HS-5 (cell line): ENCODE results near the gene POM121C.
"Not testable (repeated sequence)": the region's sequence is repeated elsewhere in the genome, so short reads cannot be mapped to it uniquely, and the experiment has no call there.

Source experiments
- DNase-seq: peaks from one replicate; pipeline ENCODE4 v3.0.0-alpha.2; 2012; ENCODE audit warnings: low read depth

Gene POM121C

DNA sequence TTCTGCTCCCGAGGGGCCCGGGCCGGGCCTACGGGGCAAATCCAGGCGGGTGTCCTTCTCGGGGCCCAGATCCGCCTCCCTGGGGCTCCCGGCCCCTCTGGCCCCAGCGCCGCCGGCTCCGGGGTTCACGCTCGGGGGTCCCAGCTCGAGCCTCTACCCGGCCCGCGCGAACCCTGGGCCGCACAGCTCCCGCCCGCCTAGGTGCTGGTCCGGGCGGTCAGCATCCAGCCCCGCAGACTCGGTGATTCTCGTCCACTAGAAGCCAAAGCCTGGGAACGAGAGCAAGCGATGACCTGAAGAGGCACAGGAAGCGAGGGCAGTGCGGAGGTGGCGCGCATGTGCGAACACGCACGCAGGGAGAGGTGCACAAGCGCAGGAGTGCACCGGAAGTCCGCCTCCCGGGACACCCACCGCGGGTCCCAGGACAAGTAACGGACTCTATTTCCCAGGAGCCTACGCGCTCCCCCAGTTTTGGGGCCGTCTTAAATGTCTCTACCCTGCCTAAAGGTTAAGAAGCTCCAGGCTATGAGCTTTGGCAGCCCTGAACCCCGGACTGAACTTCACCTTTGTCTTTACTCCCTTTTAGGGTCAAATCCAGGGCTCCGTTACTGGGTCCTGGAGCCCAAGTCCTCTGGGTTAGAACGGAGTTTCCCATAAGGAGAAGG is at the start of gene POM121C:
Gene POM121C, minus strand, starts transcription at position 321 of the 665 bp plus-strand sequence. CDS start 44,803 bp downstream, outside the sequence.
- peak; percentile 40 for DNase-seq

DNA sequence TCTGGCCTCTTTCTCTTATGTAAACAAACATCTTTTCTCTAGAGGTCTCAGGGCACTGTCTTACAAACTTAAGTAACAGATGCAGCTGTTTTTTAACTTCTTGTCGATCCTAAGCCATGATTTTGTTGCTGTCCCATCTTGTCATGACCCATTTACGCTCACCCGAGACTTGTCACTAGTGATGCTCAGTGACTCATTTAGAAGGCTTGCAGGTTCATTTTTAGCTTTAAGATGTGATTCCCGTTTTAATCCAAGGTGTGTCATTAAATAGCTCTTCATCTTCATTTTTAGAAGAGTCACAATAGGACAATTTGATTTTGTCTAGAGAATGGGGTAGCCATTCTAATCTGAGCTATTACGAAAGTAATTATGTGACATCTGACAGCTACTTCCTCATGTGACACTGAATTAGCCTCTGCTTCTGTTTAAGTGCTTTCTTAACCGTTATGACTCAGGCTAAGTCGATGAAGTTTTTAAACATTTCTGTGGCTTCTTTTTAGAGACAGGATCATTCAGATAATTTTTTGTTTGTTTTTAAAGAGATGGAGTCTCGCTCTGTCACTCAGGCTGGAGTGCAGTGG is 48.7 kb upstream of the POM121C start:
- DNase-seq, result peak; percentile 25

DNA sequence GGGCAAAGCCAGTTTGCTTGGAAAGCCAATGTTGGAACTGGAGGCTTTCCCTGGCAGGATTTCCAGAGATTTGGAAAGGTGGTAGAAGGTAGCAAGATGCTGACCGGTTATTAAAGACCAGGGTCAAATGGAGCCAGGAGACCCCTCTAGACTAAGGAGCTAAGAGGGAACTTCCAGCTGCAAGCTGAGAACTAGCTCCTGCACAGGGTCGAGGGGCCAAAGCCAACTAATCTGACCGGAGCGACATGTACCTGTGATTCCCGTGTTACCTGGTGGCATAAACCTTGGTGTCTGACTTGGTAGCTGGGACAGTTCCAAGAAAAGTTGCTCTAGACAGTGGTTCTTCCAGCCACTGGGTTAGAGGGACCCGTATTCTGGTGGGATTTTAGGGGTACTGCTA is 47.8 kb upstream of the POM121C start:
- DNase-seq, result no peak

DNA sequence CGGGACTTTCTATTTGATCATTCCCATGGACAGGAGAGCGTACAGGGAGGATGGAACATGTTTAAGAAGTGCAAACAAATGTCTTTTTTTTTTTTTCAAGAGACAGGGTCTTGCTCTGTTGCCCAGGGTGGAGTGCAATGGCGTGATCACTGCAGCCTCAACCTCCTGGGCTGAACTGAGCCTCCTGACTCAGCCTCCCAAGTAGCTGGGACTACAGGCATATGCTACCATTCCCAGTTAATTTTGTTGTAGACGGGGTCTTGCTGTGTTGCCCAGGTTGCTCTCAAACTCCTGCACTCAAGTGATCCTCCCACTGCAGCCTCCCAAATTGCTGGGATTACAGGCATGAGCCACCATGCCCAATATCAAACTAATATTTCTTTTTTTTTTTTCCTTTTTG is 46.5 kb upstream of the POM121C start:
- DNase-seq, result no peak

DNA sequence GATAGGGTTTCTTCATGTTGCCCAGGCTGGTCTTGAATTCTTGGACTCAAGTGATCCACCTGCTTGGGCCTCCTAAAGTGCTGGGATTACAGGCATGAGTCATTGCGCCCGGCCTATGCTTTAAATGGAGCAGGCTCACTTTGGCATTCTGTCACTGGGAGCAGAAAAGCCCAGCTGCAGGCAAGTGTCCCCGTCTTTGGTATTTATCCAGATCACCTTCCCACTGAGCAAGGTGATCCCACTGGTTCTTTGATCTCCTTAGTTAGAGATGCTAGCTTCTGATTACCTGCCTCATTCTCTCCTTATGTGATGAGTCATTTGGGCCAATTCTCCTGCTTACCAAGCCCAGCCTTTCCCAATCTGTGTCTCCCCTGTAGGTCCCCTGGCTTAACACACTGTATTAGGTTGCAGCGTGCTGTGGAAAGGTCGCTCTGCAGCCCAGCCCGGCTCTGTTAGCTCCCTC is 45.3 kb upstream of the POM121C start:
- no peak for DNase-seq

DNA sequence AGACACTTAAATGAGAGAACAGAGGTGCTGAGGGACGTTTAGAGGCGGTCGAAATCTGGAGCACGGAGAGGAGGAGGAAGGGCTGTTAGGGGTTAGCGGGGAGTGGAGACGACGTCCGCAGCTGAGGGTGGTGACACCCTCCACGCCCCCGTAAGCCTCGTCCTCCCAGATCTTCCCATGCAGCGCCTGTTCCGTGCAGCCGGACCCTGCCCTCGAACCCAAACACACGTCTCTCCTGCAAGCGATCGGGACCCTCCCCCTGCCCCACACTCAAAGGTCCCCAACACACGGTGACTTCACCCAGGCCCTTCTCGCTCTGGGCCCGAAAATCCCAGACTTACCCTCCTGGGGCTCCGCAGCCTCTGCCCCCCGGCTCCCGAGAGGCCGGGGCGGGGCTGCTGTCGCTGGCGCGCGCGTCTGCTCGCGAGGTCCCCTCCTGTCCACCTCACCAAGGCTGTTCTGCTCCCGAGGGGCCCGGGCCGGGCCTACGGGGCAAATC is 41.2 kb upstream of the POM121C start:
- DNase-seq, result not testable (repeated sequence)

DNA sequence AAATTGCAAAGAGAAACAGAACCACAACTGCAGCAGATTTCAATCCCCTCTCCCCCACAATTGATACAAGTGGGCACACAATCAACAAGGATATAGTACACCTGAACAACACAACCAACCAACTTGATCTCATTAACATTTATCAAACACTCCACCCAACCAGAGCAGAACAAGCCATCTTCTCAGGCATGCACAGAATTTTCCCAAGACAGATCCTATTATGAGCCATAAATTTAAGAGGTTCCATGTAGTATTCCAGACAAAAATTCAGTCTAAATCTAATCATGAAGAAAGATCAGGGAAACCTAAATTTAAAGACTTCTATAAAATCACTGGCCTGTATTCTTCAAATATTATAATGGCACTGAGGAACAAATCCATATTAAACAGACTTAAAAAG is 35.6 kb upstream of the POM121C start:
- not testable (repeated sequence) for DNase-seq

DNA sequence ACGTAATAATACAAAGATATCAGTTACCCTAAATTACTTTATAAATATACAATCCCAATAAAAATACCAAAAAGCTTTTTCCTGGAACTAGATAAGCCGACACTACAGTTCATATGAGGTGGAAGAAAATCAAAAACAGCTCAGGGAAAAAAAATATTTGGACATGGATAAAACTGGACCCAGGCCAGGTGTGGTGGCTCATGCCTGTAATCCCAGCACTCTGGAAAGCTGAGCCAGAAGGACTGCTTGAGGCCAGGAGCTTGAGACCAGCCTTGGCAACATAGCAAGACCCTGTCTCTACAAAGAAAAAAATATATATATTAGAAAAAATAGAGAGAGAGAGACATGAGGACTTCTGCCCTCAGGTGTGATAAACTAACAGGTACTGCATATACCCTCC is 32.7 kb upstream of the POM121C start:
- DNase-seq, result not testable (repeated sequence)

DNA sequence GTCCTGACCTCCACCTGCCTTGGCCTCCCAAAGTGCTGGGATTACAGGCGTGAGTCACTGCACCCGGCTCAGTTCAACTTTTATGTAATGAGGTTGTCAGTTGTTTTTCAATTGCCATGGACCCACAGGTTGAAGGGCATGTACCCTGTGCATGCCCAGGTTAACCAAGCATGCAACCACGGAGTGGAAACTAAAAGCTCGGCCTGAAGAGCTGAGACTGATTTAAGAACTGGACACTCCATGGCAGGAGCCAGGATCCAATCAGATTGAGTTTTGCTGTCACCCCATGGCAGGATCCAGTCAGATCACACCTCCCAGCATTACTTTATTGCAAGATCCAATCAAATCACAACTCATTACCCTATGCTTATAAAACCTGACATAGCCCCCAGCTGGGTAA is 22.9 kb upstream of the POM121C start:
- not testable (repeated sequence) for DNase-seq

DNA sequence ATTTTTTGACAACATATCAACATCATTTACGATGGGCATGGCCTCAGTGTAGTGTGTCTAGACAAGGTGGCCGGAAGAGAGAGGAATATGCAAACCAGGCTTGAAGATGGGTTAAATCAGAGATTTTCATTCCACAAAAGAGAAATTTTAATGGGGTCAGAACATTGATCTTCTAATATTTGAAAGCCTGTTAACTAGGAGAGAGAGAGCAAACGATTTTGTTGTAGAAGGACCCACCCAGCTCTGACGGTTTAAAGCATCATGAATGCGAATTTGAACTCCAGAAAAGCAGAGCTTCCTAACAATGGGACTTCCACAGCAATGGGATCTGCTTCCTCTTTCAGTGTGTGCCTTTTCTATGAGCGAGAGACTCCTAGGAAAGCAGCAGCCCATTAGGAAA is 5.9 kb upstream of the POM121C start, which contains the start of gene SPDYE5:
Gene SPDYE5, plus strand, starts transcription at position 301 of the 400 bp plus-strand sequence. CDS start 1,728 bp downstream, outside the sequence.
- not testable (repeated sequence) for DNase-seq

DNA sequence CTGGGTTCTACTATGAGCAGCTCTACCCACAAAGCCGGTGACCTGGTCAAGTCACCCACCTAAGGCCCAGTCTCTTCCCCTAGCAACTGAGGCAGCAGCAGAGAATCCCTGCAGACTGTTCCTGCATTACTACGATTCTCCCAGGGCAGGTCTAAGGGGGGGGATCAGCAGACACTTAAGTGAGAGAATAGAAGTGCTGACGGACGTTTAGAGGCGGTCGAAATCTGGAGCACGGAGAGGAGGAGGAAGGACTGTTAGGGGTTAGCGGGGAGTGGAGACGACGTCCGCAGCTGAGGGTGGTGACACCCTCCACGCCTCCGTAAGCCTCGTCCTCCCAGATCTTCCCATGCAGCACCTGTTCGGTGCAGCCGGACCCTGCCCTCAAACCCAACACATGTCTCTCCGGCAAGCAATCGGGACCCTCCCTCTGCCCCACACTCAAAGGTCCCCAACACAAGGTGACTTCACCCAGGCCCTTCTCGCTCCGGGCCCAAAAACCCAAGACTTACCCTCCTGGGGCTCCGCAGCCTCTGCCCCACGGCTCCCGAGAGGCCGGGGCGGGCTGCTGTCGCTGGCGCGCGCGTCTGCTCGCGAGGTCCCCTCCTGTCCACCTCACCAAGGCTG is 632 bp downstream of the POM121C start:
- DNase-seq, result not testable (repeated sequence)

DNA sequence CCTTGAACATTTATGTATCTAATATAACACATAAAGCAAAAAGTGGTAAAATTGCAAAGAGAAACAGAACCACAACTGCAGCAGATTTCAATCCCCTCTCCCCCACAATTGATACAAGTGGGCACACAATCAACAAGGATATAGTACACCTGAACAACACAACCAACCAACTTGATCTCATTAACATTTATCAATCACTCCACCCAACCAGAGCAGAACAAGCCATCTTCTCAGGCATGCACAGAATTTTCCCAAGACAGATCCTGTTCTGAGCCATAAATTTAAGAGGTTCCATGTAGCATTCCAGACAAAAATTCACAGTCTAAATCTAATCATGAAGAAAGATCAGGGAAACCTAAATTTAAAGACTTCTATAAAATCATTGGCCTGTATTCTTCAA is 5.8 kb downstream of the POM121C start:
- DNase-seq, result not testable (repeated sequence)

DNA sequence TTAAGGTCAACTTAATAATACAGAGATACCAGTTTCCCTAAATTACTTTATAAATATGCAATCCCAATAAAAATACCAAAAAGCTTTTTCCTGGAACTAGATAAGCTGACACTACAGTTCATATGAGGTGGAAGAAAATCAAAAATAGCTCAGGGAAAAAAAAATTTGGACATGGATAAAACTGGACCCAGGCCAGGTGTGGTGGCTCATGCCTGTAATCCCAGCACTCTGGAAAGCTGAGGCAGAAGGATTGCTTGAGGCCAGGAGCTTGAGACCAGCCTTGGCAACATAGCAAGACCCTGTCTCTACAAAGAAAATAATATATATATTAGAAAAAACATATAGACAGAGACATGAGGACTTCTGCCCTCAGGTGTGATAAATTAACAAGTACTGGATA is 8.6 kb downstream of the POM121C start:
- not testable (repeated sequence) for DNase-seq

DNA sequence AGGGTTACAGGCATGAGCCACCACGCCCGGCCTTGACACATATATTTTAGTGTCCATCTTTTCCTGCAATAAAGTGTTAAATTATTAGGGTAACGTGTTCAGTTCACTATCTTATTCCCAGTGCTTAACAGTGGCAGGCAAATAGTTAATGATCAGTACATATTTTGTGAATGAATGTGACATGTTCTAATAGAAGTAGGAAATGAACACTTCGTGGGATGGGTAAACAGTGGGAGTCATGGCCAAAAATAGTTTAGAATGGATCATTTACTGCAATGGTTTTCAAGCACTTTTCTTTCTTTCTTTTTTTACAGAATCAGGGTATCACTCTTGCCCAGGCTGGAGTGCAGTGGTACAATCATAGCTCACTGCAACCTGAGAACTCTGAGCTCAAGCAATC is 15.9 kb downstream of the POM121C start:
- not testable (repeated sequence) for DNase-seq

DNA sequence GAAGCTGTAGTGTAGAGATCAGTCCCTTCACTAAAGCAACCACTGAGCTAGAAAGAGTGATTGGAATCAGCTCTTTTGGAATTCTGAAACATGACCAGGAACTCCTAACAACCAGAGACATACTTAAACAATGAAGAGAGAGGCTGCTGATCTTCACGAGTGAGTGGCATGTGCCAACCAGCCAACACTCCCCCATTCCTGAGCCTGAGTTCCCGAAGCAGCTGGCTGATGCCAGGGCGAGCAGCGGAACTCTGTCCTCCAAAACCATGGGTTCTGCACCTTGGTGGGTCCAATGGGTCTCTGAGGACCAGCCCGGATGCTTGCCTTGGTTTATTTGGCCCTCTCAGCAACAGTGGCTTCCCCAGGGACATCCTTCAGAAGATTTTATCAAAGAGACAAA is 25.6 kb downstream of the POM121C start:
- not testable (repeated sequence) for DNase-seq

DNA sequence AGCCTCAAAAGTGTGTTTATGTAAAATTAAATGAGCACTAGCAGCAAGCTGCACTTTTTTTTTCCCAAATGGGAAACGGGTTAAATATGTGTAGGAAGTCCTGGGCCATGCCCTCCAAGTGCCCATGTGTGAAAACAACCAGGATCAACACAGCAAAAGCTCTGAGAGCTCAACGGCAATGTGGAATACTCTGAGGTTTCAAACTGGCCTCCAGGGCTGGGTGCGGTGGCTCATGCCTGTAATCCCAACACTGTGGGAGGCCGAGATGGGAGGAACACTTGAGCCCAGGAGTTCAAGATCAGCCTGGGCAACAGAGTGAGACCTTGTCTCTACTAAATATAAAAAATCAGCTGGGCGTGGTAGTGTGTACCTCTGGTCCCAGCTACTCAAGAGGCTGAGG is 28.1 kb downstream of the POM121C start:
- not testable (repeated sequence) for DNase-seq

DNA sequence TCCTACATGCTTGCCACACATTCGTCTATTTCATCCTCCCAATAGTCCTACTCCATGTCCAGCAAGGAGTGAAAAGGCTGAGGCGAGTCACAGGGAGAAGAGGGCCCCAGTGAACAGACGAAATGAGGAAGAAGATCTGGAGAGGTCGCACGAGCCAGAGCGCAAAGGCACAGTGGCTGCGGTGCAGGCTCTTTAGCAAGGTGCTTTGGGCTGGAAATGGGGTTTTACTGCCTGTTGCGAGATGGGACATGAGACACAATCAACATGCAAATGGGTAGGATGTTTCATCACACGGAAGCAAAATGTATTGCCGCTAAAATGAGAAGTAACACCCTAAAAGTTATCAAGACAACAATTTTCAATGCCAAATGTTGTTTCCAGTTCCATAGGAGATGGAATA is 29.7 kb downstream of the POM121C start:
- DNase-seq, result not testable (repeated sequence)

DNA sequence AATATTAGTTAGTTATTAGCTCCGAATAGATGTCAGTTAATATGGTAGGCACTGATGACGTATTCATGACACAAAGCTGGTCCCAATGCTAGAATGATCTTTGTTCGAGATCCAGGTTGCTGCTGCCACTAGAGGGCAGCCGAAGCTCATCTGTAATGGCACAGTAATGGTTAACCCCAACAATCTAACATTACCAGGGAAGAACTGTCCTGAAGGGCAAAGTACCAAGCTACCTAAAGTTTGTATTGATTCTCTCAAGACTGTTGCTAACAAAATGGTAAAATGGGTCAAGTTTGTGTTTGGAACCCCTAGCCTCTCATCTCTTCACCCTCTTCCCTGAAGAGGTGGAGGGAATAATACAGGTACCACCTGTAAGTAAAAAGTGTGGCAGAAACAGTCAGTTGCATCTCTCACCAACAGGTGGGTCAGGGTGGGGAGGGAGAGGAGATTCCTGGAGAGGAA is 33.6 kb downstream of the POM121C start:
- DNase-seq, result not testable (repeated sequence)

DNA sequence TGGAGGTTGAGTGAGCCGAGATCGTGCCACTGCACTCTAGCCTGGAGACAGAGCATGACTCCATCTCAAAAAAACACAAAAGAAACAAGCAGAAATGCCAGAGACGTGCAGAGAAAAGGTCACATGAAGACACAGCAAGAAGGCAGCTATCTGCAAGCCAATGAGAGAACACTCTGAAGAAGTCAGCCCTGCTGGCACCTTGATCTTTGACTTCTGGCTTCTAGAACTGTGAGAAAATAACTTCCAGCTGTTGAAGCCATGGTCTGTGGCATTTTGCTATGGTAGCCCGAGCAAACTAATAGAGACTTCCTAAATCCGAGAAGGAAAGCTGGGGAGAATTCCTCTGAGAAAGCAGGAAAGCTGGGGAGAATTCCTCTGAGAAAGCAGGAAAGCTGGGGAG is 36.2 kb downstream of the POM121C start:
- DNase-seq, result not testable (repeated sequence)

DNA sequence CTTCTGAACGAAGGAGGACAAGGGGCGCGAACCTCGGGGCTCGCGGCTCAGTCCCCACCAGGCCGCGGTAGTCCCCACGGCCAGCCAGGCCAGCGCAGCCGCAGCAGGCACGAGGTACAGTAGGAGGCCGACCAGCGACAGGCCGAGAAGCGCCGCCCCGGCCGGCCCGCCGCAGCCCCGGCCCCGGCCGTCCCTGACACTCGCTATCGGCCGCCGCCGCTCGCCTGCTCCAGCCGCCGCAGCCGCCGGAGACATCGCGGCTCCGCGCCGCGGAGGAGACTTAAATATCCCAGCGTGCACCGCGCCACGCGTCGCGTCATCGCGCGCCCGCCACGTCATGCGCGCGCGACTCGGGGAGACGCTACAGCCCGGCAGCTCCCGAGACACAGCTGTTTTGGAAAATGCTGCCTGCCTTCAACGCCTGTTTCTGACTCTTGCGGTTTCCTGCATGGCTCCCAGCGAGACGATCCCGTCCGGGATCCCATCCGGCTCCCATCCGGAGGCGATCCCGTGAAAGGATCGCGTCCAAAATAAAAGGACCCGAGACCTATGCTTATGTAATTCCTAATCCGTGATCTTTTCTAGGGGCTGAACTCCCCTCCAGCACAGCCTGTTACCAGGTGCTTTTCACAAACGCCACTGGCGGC is 43.5 kb downstream of the POM121C start:
- DNase-seq, result peak; percentile 1

DNA sequence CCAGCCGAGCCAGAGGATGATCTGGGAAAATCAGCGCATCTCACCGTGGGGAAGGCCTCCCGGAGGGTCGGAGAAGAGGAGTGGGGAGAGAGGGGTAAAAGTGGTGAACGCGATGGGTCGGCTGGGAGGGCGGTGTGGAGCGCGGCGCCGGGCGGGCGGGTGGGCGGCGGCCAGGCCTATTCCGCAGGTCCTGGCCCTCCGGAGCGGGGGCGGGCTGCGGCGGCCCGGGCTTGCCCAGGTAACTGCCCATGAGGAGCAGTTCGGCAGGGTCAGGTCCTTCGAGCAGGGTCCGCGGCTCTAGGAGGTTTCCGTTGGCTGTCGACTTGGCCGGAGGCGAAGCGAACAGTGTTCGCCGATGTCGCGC is 44.0 kb downstream of the POM121C start:
- DNase-seq, result not testable (repeated sequence)

DNA sequence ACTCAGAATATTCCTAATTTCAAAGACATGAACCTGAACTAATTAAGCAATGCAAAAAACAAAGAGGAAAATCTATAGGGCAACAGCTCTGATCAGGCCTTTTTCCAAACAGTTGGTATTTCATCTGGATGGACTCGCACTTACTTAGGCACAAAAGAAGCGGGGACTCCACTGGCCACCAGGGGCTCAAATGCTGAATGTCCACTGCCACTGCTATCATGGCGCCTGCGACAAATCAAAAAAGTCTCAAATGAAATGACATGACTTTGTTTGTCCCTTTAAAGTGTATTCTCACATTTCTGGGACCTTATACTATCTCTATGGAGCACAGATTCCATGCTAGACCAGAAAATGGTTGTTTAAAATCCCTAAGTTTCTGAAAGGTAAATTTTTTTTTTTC is 47.1 kb downstream of the POM121C start:
- not testable (repeated sequence) for DNase-seq
